ENCODE measurements around the gene KAT2B.

DNA sequence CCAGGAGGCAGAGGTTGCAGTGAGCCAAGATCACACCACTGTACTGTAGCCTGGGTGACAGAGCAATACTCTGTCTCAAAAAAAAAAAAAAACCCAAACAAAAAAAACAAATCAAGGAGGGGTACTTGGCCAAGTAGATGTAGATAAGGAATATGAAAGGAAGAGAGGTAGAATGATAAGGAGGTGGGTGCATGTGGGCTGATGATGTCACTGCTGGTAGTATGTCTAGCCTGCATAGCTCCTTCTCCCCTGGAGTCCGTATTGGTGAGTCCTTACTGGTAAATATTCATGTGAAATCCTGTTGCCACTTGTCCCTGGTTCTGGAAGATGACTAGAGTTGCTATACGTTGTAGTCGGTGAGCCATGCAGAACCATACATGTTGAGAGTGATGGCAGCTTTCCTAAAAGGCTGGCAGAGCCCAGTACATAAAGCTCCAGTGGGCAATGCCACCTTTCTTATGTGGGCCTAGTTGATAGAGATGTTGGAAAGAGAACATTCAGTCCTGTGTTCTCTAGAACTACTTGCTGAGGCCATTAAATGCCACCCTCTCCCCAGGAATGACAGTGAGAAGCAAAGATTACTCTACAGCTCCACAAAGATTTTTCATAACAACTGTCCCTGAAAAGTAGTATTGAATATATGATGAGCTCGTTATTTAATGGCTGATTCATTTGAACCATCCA is 11.0 kb downstream of the KAT2B start:
- TF ChIP-seq, protein P1, sequence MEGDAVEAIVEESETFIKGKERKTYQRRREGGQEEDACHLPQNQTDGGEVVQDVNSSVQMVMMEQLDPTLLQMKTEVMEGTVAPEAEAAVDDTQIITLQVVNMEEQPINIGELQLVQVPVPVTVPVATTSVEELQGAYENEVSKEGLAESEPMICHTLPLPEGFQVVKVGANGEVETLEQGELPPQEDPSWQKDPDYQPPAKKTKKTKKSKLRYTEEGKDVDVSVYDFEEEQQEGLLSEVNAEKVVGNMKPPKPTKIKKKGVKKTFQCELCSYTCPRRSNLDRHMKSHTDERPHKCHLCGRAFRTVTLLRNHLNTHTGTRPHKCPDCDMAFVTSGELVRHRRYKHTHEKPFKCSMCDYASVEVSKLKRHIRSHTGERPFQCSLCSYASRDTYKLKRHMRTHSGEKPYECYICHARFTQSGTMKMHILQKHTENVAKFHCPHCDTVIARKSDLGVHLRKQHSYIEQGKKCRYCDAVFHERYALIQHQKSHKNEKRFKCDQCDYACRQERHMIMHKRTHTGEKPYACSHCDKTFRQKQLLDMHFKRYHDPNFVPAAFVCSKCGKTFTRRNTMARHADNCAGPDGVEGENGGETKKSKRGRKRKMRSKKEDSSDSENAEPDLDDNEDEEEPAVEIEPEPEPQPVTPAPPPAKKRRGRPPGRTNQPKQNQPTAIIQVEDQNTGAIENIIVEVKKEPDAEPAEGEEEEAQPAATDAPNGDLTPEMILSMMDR (IDR thresholded peaks at IDR 0.05), result no peak
- no peak for TF ChIP-seq POLR2A (IDR thresholded peaks at IDR 0.05)
